GM12878 (cell line): ENCODE results near the gene RNF223. TPM values are rescaled to one million over a fixed set of nuclear protein-coding genes. Genes with fewer than 3 reads are reported as not detected.
"Not testable (repeated sequence)": the region's sequence is repeated elsewhere in the genome, so short reads cannot be mapped to it uniquely, and the experiment has no call there.

ENCODE experiments used
- ATAC-seq: fragments of 200-7000 bp; cut with Tn5 transposase; 3 replicates; pipeline ENCODE4 v1.9.1; 2020; ENCODE audit warnings: mild to moderate bottlenecking, moderate library complexity
- BruUV-seq: library from RNA; stranded (reverse); fragments of 400-500 nt; replicated peaks from 2 replicates; lab custom pipeline; 2021; lab: Mats Ljungman, UMichigan
- CTCF ChIA-PET: fragments of 300-600 bp; sonication (Branson Sonifier 250); formaldehyde crosslinking; extraction: SDS; loops from one replicate; lab custom pipeline; 2021; ENCODE audit warnings: inconsistent platforms; lab: Yijun Ruan, JAX
- POLR2A ChIA-PET: fragments of 350-600 bp; formaldehyde crosslinking; extraction: SDS; loops from one replicate; lab custom pipeline; 2021; ENCODE audit warnings: inconsistent platforms; lab: Charles Lee
- RAD21 ChIA-PET: fragments of 300-600 bp; sonication (Branson Sonifier 250); formaldehyde crosslinking; loops from one replicate; lab custom pipeline; 2023; ENCODE audit warnings: antibody characterized with exemption; ENCODE audit not compliant: unreplicated experiment; lab: Charles Lee
- SMC1A ChIA-PET: fragments of 300-600 bp; sonication (Branson Sonifier 250); formaldehyde crosslinking; loops from one replicate; lab custom pipeline; 2023; ENCODE audit not compliant: unreplicated experiment, uncharacterized antibody; lab: Charles Lee
- DNase-seq: peaks from one replicate; pipeline ENCODE4 v3.0.0-alpha.2; 2011; ENCODE audit warnings: low read depth, low spot score
- FAIRE-seq: peaks from 3 replicates; lab custom pipeline; 2011; peaks lifted over from hg19 to GRCh38; lab: Jason Lieb, UNC
- H2AFZ ChIP-seq: 2 replicates; pipeline ENCODE4 v1.6.0; 2011; ENCODE audit warnings: low read depth, low read length, control low read depth; ENCODE audit not compliant: control insufficient read depth
- H3K27ac ChIP-seq: 2 replicates; pipeline ENCODE4 v1.5.1; 2011; ENCODE audit warnings: control low read depth; ENCODE audit not compliant: control insufficient read depth, insufficient read depth
- H3K27me3 ChIP-seq, 2 experiments: replicated peaks in 1 of 2; 2 replicates each; pipeline versions ENCODE4 v1.6.0 to v1.6.1; 2011; ENCODE audit warnings: low read length in 1 of 2; ENCODE audit not compliant: control insufficient read depth in 2 of 2, insufficient read depth in 2 of 2
- H3K36me3 ChIP-seq, 2 experiments: 2 replicates each; pipeline ENCODE4 v1.5.1; 2011; ENCODE audit warnings: low read length in 1 of 2; ENCODE audit not compliant: control insufficient read depth in 2 of 2, insufficient read depth in 2 of 2
- H3K4me1 ChIP-seq: 2 replicates; pipeline ENCODE4 v1.6.1; 2011; ENCODE audit warnings: mild to moderate bottlenecking, low read length, moderate library complexity, mixed read lengths; ENCODE audit not compliant: control insufficient read depth, insufficient read depth
- H3K4me2 ChIP-seq: 2 replicates; pipeline ENCODE4 v1.6.0; 2011; ENCODE audit warnings: control low read depth; ENCODE audit not compliant: control insufficient read depth, insufficient read depth
- H3K4me3 ChIP-seq: fragments of 200-600 bp; sonication (generic); 2 replicates; pipeline ENCODE4 v1.5.1; 2016
- H3K79me2 ChIP-seq: 2 replicates; pipeline ENCODE4 v1.6.0; 2011; ENCODE audit warnings: low read length; ENCODE audit not compliant: control insufficient read depth, insufficient read depth
- H3K9ac ChIP-seq: 2 replicates; pipeline ENCODE4 v1.8.0; 2011; ENCODE audit warnings: low read length, control low read depth, mixed read lengths; ENCODE audit not compliant: control insufficient read depth, insufficient read depth
- H3K9me3 ChIP-seq: replicated peaks from 3 replicates; pipeline ENCODE4 v1.5.1; 2011; ENCODE audit warnings: mild to moderate bottlenecking, low read length; ENCODE audit not compliant: control insufficient read depth, insufficient read depth
- H4K20me1 ChIP-seq: 2 replicates; pipeline ENCODE4 v1.6.0; 2011; ENCODE audit not compliant: control insufficient read depth, insufficient read depth
- ATF7 ChIP-seq: fragments of 450-650 bp; IDR thresholded peaks from 2 replicates; pipeline ENCODE4 v1.6.1; 2016; ENCODE audit warnings: low read depth, mild to moderate bottlenecking
- BCL11A ChIP-seq: IDR thresholded peaks from 2 replicates; pipeline ENCODE4 v1.6.1; 2011; ENCODE audit warnings: low read depth, low read length
- BCL3 ChIP-seq: IDR thresholded peaks from 2 replicates; pipeline ENCODE4 v1.6.1; 2011; ENCODE audit warnings: borderline replicate concordance, low read depth, mild to moderate bottlenecking, moderate library complexity, low read length; ENCODE audit not compliant: insufficient read depth, poor library complexity, severe bottlenecking
- BHLHE40 ChIP-seq, 2 experiments: fragments of 450-650 bp in 1 of 2; IDR thresholded peaks; 2 replicates each; pipeline ENCODE4 v1.6.1; 2011 to 2017; ENCODE audit warnings: low read depth in 2 of 2, borderline replicate concordance in 1 of 2, improper control_type of control experiment in 1 of 2, low read length in 1 of 2, mild to moderate bottlenecking in 1 of 2
- DPF2 ChIP-seq: fragments of 450-650 bp; IDR thresholded peaks from 2 replicates; pipeline ENCODE4 v1.6.1; 2017; ENCODE audit warnings: mild to moderate bottlenecking
- EGR1 ChIP-seq, 2 experiments: IDR thresholded peaks; 1 replicate in 1 of 2; 2 replicates in 1 of 2; pipeline ENCODE4 v1.6.1; 2011 to 2012; ENCODE audit warnings: low read depth in 2 of 2, low read length in 2 of 2, borderline replicate concordance in 1 of 2, mild to moderate bottlenecking in 1 of 2, moderate library complexity in 1 of 2
- HDGF ChIP-seq: fragments of 450-650 bp; IDR thresholded peaks from 2 replicates; pipeline ENCODE4 v1.6.1; 2016; ENCODE audit warnings: antibody characterized with exemption
- IKZF1 ChIP-seq: fragments of 450-650 bp; conservative IDR thresholded peaks from 2 replicates; pipeline ENCODE4 v1.6.1; 2017; ENCODE audit warnings: antibody characterized with exemption, mild to moderate bottlenecking
- IKZF2 ChIP-seq, 2 experiments: fragments of 450-650 bp; IDR thresholded peaks; 2 replicates each; pipeline ENCODE4 v1.6.1; 2017; ENCODE audit warnings: mild to moderate bottlenecking in 2 of 2, moderate library complexity in 2 of 2
- IRF4 ChIP-seq: IDR thresholded peaks from 2 replicates; pipeline ENCODE4 v1.6.1; 2011; ENCODE audit warnings: low read depth, low read length
- LARP7 ChIP-seq: fragments of 450-650 bp; IDR thresholded peaks from 2 replicates; pipeline ENCODE4 v1.6.1; 2017; ENCODE audit warnings: mild to moderate bottlenecking
- MEF2A ChIP-seq: IDR thresholded peaks from 2 replicates; pipeline ENCODE4 v1.6.1; 2011; ENCODE audit warnings: low read depth, mild to moderate bottlenecking, low read length, moderate library complexity; ENCODE audit not compliant: insufficient read depth
- MEF2B ChIP-seq: fragments of 450-650 bp; IDR thresholded peaks from 2 replicates; pipeline ENCODE4 v1.6.1; 2018; ENCODE audit warnings: mild to moderate bottlenecking, moderate library complexity; ENCODE audit not compliant: partially characterized antibody, poor library complexity, severe bottlenecking
- MXI1 ChIP-seq: fragments of 150-350 bp; IDR thresholded peaks from 2 replicates; pipeline ENCODE4 v1.6.1; 2011; ENCODE audit warnings: low read depth, mild to moderate bottlenecking, inconsistent platforms, low read length, improper control_type of control experiment
- NBN ChIP-seq: fragments of 450-650 bp; IDR thresholded peaks from 2 replicates; pipeline ENCODE4 v1.6.1; 2016
- PAX5 ChIP-seq: IDR thresholded peaks from 2 replicates; pipeline ENCODE4 v1.6.1; 2011; ENCODE audit warnings: low read depth, low read length, borderline replicate concordance
- RUNX3 ChIP-seq: IDR thresholded peaks from 2 replicates; pipeline ENCODE4 v1.6.1; 2012; ENCODE audit warnings: low read length, inconsistent platforms
- SP1 ChIP-seq: IDR thresholded peaks from one replicate; pipeline ENCODE4 v1.6.1; 2011; ENCODE audit warnings: low read depth, low read length
- USF1 ChIP-seq: IDR thresholded peaks from 2 replicates; pipeline ENCODE4 v1.6.1; 2011; ENCODE audit warnings: borderline replicate concordance, low read depth, mild to moderate bottlenecking, moderate library complexity, mixed read lengths, low read length; ENCODE audit not compliant: insufficient read depth; ENCODE audit errors: extremely low read length
- WGBS: methylation state at CpG from one replicate; pipeline ENCODE4 v1.1.6; 2016; ENCODE audit warnings: low lambda C conversion rate; ENCODE audit not compliant: insufficient replicate concordance, insufficient coverage; ENCODE audit errors: missing lambda C conversion rate; 5-methylcytosine and 5-hydroxymethylcytosine counted together
- in situ Hi-C: fragments of 300-500 bp; cut with MboI; formaldehyde crosslinking; loops from 9 replicates; pipeline ENCODE4 v1.14.3; 2018; ENCODE audit warnings: mixed read lengths
- intact Hi-C: fragments of 100-400 bp; cut with micrococcal nuclease; formaldehyde crosslinking; loops from one replicate; pipeline ENCODE4 v1.14.2; 2022; ENCODE audit not compliant: unreplicated experiment
- polyA plus RNA-seq, 11 experiments: library from polyadenylated mRNA; depleted of rRNA in 4 of 11; unstranded in 6 of 11; stranded (reverse) in 5 of 11; fragments of >200 nt; fragmentation: Nextera tagmentation in 4 of 11; fragmentation: Illumina TruSeq in 1 of 11; extraction: Ambion mirVana in 4 of 11; extraction: Trizol in 1 of 11; gene quantifications; 1 replicate in 1 of 11; 2 replicates in 10 of 11; pipeline versions ENCODE4 v1.2.1 to v1.2.3, GENCODE V29; 2011 to 2016; ENCODE audit warnings: inconsistent platforms in 2 of 11, missing spikeins in 2 of 11, low read depth in 1 of 11
- total RNA-seq, 4 experiments: library from RNA; depleted of rRNA in 3 of 4; stranded (reverse); fragments of >200 nt in 3 of 4; fragmentation: Illumina TruSeq in 1 of 4; extraction: Trizol in 1 of 4; gene quantifications; 2 replicates each; pipeline versions ENCODE4 v1.2.1 to v1.2.3, GENCODE V29; 2013 to 2021

The RNF223 gene
- total and polyA plus RNA-seq, 10 of the 15 experiments (the other 5 are each of a cell fraction or from before 2014, with no cell fraction given) = 0.06 TPM; not detected in 9

- H3K9me3 ChIP-seq, DNase-seq, H3K36me3 ChIP-seq, H2AFZ ChIP-seq, in situ Hi-C loops, H3K4me3 ChIP-seq, H3K27me3 ChIP-seq, intact Hi-C loops, H4K20me1 ChIP-seq, H3K27ac ChIP-seq, BruUV-seq, H3K79me2 ChIP-seq: not testable (repeated sequence)
- ATAC-seq (peak; percentile 9), FAIRE-seq (peak; percentile 78)
- WGBS = 36% methylated on average over 7 of the region's 7 CpGs
- Histone ChIP-seq H3K4me1 (peaks cover 21% of the 10 kb centered on the region), H3K9ac (peak overlapping the region; percentile 20; the same call in 1 of the 2 replicates), H3K4me2 (peak overlapping the region; percentile 64)
- CTCF ChIA-PET = interaction anchor here (0.6 to 4.0 kb wide), 10 partner anchors 9 to 341 kb away, joined by 3 to 83 read pairs (median 9); partner anchors contain the start of genes AGRN, ISG15 and PERM1
- SMC1A ChIA-PET = interaction anchor here (0.8 to 3.6 kb wide), 9 partner anchors 9 to 91 kb away, joined by 3 to 24 read pairs (median 4); partner anchors contain the start of gene ISG15
- POLR2A ChIA-PET = interaction anchor here (0.6 to 2.9 kb wide), 6 partner anchors 9 to 663 kb away, joined by 3 to 15 read pairs (median 5); partner anchors contain the start of gene ISG15
- RAD21 ChIA-PET = interaction anchor here (0.7 to 3.8 kb wide), 14 partner anchors 9 to 274 kb away, joined by 3 to 58 read pairs (median 7); partner anchors contain the start of genes AGRN and ISG15
- peak in 1 of 2 experiments; percentile 79; a peak in 1 of 3 replicates for TF ChIP-seq EGR1 (IDR thresholded peaks at IDR 0.05; ENCODE audit: borderline replicate concordance in 1 of 2, low read depth in 2 of 2, low read length in 2 of 2)
- TF ChIP-seq BCL3 = peak; percentile 50
- peak; percentile 82 to 90; a peak in 3 of 4 replicates for TF ChIP-seq BHLHE40 (IDR thresholded peaks at IDR 0.05; ENCODE audit: borderline replicate concordance in 1 of 2, low read depth in 2 of 2, low read length in 1 of 2)
- 0 out of 2 replicates have a peak, but pooled peaks have one; percentile 18 for TF ChIP-seq ATF7
- TF ChIP-seq IKZF1 = peak; percentile 26; the same call in 1 of the 2 replicates
- TF ChIP-seq BCL11A = 0 out of 2 replicates have a peak, but pooled peaks have one; percentile 10
- TF ChIP-seq IRF4 = 0 out of 2 replicates have a peak, but pooled peaks have one; percentile 44
- peak; percentile 89 for TF ChIP-seq HDGF
- TF ChIP-seq DPF2 = 0 out of 2 replicates have a peak, but pooled peaks have one; percentile 63
- TF ChIP-seq NBN = peak; percentile 84
- TF ChIP-seq USF1 = peak; percentile 53
- TF ChIP-seq MXI1 = peak; percentile 32; the same call in 1 of the 2 replicates
- TF ChIP-seq MEF2A = peak; percentile 93
- TF ChIP-seq LARP7 = 0 out of 2 replicates have a peak, but pooled peaks have one; percentile 39
- peak; percentile 27; the same call in 1 of the 2 replicates for TF ChIP-seq RUNX3
- peak; percentile 54 for TF ChIP-seq SP1
- peak; percentile 92 for TF ChIP-seq MEF2B
- TF ChIP-seq PAX5 = peak; percentile 95
- peak in 1 of 2 experiments; percentile 41; a peak in 1 of 4 replicates for TF ChIP-seq IKZF2 (IDR thresholded peaks at IDR 0.05)
These were observed 43.0 kb downstream of the RNF223 start for GRCh38 chr1:1030867-1031658.
